HEK293T (cell line): ENCODE measurements around the gene F3.

Source experiments
- BHLHE40 ChIP-seq: fragments of 450-650 bp; IDR thresholded peaks from 2 replicates; pipeline ENCODE4 v1.6.1; 2016; ENCODE audit warnings: mild to moderate bottlenecking, moderate library complexity, borderline replicate concordance
- ELF4 ChIP-seq: fragments of 450-650 bp; IDR thresholded peaks from 2 replicates; pipeline ENCODE4 v1.6.1; 2017; ENCODE audit warnings: antibody characterized with exemption
- TARDBP ChIP-seq: fragments of 450-650 bp; IDR thresholded peaks from 2 replicates; pipeline ENCODE4 v1.6.1; 2016

GRCh38 chr1:94541246-94542087 is at the start of gene F3:
- no peak for TF ChIP-seq ELF4
- TF ChIP-seq TARDBP: no peak
- no peak for TF ChIP-seq BHLHE40
